GM12892 (cell line): ENCODE results near the gene CPNE9.

Source experiments
- DNase-seq: peaks from one replicate; pipeline ENCODE4 v3.0.0; 2011; ENCODE audit not compliant: insufficient read length
- FAIRE-seq: peaks from 2 replicates; lab custom pipeline; 2011; peaks lifted over from hg19 to GRCh38; lab: Jason Lieb, UNC
- POLR2A ChIP-seq: IDR thresholded peaks from 2 replicates; pipeline ENCODE4 v1.6.1; 2011; ENCODE audit warnings: low read depth, low read length, control low read depth
- POLR2AphosphoS5 ChIP-seq: IDR thresholded peaks from 2 replicates; pipeline ENCODE4 v1.6.1; 2011; ENCODE audit warnings: low read depth, low read length, control low read depth
- TAF1 ChIP-seq: IDR thresholded peaks from 2 replicates; pipeline ENCODE4 v1.6.1; 2011; ENCODE audit warnings: low read depth, mild to moderate bottlenecking, control low read depth, low read length, borderline replicate concordance

CPNE9 gene

DNA sequence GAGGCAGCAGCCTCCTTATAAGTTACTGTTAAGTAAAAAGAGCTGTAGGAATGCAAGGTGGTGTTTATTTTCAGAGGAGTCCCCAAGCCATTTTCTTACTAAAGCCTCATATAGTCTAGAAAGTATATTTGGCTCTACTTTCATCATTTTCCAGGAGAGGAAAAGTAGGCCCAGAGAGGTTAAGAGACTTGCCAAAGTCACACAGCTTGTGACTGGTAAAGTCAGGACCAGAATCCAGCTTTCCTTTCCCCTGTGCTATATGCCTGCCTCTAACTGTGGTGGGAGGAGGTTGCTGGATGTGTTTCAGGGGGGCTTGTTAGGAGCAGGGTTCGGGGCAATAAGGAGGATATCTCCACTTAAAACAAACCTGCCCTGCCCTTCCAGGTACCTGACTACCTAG, 38.9 kb downstream of the CPNE9 start:
- no peak for DNase-seq
- TF ChIP-seq POLR2AphosphoS5 (no peak), POLR2A (no peak), TAF1 (no peak)
- FAIRE-seq, result no peak

DNA sequence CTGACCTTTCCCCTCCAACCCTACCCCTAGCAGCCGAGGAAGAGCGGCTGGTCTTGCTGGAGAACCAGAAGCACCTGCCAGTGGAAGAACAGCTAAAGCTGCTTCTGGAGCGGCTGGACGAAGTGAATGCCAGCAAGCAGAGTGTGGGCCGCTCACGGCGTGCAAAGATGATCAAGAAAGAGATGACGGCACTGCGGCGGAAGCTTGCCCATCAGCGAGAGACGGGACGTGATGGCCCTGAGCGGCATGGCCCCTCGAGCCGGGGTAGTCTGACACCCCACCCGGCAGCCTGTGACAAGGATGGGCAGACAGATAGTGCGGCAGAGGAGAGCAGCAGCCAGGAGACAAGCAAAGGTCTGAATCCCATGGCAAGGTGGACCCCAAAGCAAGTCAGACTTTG, 39.9 kb downstream of the CPNE9 start:
- DNase-seq (no peak), FAIRE-seq (no peak)
- no peak for TF ChIP-seq TAF1
- TF ChIP-seq POLR2AphosphoS5, result no peak
- TF ChIP-seq POLR2A, result no peak

DNA sequence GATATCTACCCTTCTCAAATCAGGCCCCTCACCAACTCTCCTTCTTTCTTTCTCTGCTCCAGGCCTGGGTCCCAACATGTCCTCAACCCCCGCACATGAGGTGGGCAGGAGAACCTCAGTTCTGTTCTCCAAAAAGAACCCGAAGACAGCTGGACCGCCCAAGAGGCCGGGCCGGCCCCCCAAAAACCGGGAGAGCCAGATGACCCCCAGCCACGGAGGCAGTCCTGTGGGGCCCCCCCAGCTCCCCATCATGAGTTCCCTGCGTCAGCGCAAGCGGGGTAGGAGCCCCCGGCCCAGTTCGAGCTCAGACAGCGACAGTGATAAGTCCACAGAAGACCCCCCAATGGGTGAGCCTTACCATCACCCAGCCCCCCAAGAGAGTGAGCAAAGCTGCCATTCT, 40.5 kb downstream of the CPNE9 start:
- no peak for DNase-seq
- no peak for TF ChIP-seq POLR2AphosphoS5
- TF ChIP-seq POLR2A, result no peak
- no peak for TF ChIP-seq TAF1
- FAIRE-seq, result no peak

GRCh38 chr3:9745521-9745920, 41.9 kb downstream of the CPNE9 start:
- DNase-seq (no peak), FAIRE-seq (no peak)
- no peak for TF ChIP-seq TAF1
- no peak; the same call in 1 of the 2 replicates for TF ChIP-seq POLR2AphosphoS5
- TF ChIP-seq POLR2A, result no peak

GRCh38 chr3:9746330-9746729, 42.7 kb downstream of the CPNE9 start:
- DNase-seq, result no peak
- FAIRE-seq, result no peak
- TF ChIP-seq POLR2A (no peak), TAF1 (no peak), POLR2AphosphoS5 (no peak)

DNA sequence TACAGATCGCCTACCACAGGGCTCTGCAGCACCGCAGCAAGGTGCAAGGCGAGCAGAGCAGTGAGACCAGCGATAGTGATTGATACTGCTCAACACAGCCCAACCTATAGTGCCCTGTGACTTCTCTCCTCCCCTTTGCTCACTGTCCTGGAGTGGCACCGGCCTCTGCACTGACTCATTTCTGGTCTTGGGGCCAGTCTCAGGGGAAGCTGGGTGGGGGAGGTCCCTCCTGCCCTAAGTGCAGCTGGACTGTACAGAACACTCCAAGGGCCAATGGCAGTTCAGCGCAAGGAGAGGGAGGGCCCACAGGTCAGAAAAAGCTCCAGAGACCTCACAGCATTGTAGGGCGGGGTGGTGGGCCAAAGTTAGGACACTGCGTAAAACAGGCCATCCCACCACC, 43.6 kb downstream of the CPNE9 start:
- no peak for DNase-seq
- no peak for TF ChIP-seq POLR2AphosphoS5
- no peak for FAIRE-seq

DNA sequence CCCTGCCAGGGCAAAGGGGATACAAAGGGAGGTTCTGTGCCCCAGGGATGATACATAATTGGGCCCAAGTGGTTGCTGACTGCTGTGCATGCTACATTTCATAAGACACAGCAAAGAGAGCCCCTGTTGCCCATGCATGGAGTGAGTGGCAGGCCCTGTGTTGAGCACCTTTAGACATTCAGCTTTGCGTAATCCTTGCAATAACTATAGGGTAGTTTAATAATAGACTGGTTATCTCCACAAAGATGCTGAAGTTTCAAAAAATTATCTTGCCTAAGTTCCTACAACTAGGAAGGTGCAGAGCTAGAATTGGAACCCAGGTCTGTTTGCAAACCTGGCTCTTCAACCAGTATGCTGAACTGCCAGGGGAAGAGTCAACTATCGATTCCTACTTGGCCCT, 44.4 kb downstream of the CPNE9 start:
- TF ChIP-seq POLR2AphosphoS5, result no peak; the same call in 1 of the 2 replicates
- no peak for TF ChIP-seq POLR2A
- no peak for TF ChIP-seq TAF1

DNA sequence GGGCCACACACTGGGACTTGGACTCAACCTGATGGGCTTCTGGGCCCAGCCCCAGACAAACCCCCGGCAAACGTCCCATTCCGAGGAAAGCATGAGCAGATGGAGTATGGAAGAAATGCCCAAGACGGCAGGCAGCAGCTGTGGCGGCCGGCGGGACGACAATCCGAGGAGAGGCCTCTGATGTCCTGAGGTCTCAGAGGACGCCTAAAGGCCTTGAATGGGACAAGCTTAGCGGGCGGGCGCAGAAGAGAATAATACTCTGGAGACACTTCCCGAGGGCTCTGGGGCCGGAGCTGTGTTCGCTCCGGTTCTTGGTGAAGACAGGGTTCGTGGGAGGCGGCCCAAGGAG, 45.6 kb downstream of the CPNE9 start:
- FAIRE-seq, result no peak
- DNase-seq, result no peak
- no peak for TF ChIP-seq POLR2AphosphoS5
- no peak for TF ChIP-seq TAF1
- no peak for TF ChIP-seq POLR2A

More for the DNA sequence above, 44.4 kb downstream of the CPNE9 start:
- FAIRE-seq, result no peak
- DNase-seq, result no peak

GRCh38 chr3:9749645-9750555, 46.3 kb downstream of the CPNE9 start, which contains the start of gene OGG1:
Gene OGG1, plus strand, starts transcription at chr3:9749952. Its CDS starts 335 bp downstream, at chr3:9750287.
- FAIRE-seq, result peak; percentile 90
- peak; percentile 98 for DNase-seq
- TF ChIP-seq POLR2AphosphoS5, result 0 out of 2 replicates have a peak, but pooled peaks have one; percentile 22
- TF ChIP-seq POLR2A, result peak; percentile 25; the same call in 1 of the 2 replicates
- TF ChIP-seq TAF1, result 0 out of 2 replicates have a peak, but pooled peaks have one; percentile 33

DNA sequence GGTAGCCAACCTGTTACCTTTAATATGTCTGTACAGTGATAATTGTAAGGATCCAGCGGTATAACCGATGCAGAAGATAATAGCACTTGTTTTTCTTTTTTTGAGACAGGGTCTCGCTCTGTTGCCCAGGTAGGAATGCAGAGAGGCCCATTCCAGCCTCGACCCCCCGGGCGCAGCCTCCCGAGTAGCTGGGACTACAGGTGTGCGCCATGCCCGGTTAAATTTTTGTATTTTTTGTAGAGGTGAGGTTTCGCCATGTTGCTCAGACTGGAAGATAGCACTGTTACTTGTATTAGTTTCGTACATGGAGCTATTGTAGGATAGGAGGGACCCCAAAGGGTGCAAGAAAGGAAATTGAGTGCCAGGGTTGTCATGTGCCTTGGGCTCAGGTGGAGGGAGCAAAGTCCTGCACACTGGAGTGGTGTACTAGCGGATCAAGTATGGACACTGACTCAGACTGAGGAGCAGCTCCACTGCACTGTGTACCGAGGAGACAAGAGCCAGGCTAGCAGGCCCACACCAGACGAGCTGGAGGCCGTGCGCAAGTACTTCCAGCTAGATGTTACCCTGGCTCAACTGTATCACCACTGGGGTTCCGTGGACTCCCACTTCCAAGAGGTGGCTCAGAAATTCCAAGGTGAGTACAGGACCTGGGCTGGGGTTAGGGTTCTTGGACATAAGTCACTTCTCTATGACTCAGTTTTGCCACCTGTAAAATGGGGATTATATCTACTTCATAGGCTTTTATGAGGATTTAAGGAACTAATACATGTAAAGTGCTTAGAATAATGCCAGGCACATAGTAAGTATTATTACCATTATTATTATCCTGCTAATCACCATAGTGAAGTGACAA, 47.2 kb downstream of the CPNE9 start:
- no peak for DNase-seq
- FAIRE-seq, result peak; percentile 50

GRCh38 chr3:9754678-9755077, 51.0 kb downstream of the CPNE9 start:
- TF ChIP-seq POLR2A (no peak), POLR2AphosphoS5 (no peak), TAF1 (no peak)
- FAIRE-seq (no peak), DNase-seq (no peak)

More for the DNA sequence above, 47.2 kb downstream of the CPNE9 start:
- TF ChIP-seq POLR2A (no peak), TAF1 (no peak), POLR2AphosphoS5 (no peak)

GRCh38 chr3:9757427-9757826, 53.8 kb downstream of the CPNE9 start:
- DNase-seq (no peak), FAIRE-seq (no peak)

More at GRCh38 chr3:9757427-9757826, 53.8 kb downstream of the CPNE9 start:
- no peak for TF ChIP-seq TAF1
- TF ChIP-seq POLR2A, result no peak
- TF ChIP-seq POLR2AphosphoS5, result no peak
